CD4-positive, alpha-beta T cell (primary cell): ENCODE data around the gene USP14. TPM values are rescaled to one million over a fixed set of nuclear protein-coding genes. Genes with fewer than 3 reads are reported as not detected.

Experiments used
- ATAC-seq: fragments of 200-7000 bp; cut with Tn5 transposase; one replicate; pipeline ENCODE4 v1.10.0; 2022; ENCODE audit warnings: mild to moderate bottlenecking; ENCODE audit not compliant: poor library complexity
- CTCF ChIA-PET: fragments of 350-600 bp; sonication (Branson Sonifier 250); formaldehyde crosslinking; loops from one replicate; lab custom pipeline; 2021; ENCODE audit warnings: antibody characterized with exemption, inconsistent platforms; lab: Charles Lee
- POLR2A ChIA-PET: fragments of 350-600 bp; sonication (Branson Sonifier 250); formaldehyde crosslinking; loops from one replicate; lab custom pipeline; 2021; ENCODE audit warnings: antibody characterized with exemption, inconsistent platforms; lab: Charles Lee
- DNase-seq, 14 experiments: peaks; one replicate each; pipeline ENCODE4 v3.0.0-alpha.2; 2013 to 2020; ENCODE audit warnings: mixed read lengths in 2 of 14
- H3K27ac ChIP-seq, 2 donors: one replicate each; pipeline versions ENCODE4 v1.5.1 to v1.7.0; 2013; ENCODE audit warnings: low read length in 2 of 2, low read depth in 1 of 2, mild to moderate bottlenecking in 1 of 2
- H3K27me3 ChIP-seq, 2 experiments: 1 replicate in 1 of 2; 2 replicates in 1 of 2; pipeline versions ENCODE4 v1.6.1 to v1.7.0; 2013; ENCODE audit warnings: low read length in 2 of 2, control low read depth in 1 of 2, mild to moderate bottlenecking in 1 of 2, moderate library complexity in 1 of 2; ENCODE audit not compliant: insufficient read depth in 2 of 2, control insufficient read depth in 1 of 2
- H3K36me3 ChIP-seq: one replicate; pipeline ENCODE4 v1.6.1; 2013; ENCODE audit warnings: low read length, control low read depth; ENCODE audit not compliant: insufficient read depth
- H3K4me1 ChIP-seq: one replicate; pipeline ENCODE4 v1.6.1; 2013; ENCODE audit warnings: low read length, control low read depth; ENCODE audit not compliant: insufficient read depth
- H3K4me3 ChIP-seq: one replicate; pipeline ENCODE4 v1.5.1; 2013; ENCODE audit warnings: mild to moderate bottlenecking, low read length, moderate library complexity
- H3K9me3 ChIP-seq, 2 experiments: 1 replicate in 1 of 2; 2 replicates in 1 of 2; pipeline versions ENCODE4 v1.6.1 to v1.7.0; 2013; ENCODE audit warnings: low read length in 2 of 2, mild to moderate bottlenecking in 2 of 2, control low read depth in 1 of 2, moderate library complexity in 1 of 2; ENCODE audit not compliant: control insufficient read depth in 1 of 2, insufficient read depth in 1 of 2
- H3K27ac Mint-ChIP-seq: one replicate; pipeline ENCODE4 v1.8.0; 2020; ENCODE audit warnings: mixed read lengths
- H3K27me3 Mint-ChIP-seq: one replicate; pipeline ENCODE4 v1.8.0; 2021; ENCODE audit warnings: mixed read lengths
- H3K36me3 Mint-ChIP-seq: one replicate; pipeline ENCODE4 v1.8.0; 2021; ENCODE audit warnings: low read depth, mixed read lengths
- H3K4me1 Mint-ChIP-seq: one replicate; pipeline ENCODE4 v1.8.0; 2021; ENCODE audit warnings: low read depth, mixed read lengths
- H3K4me3 Mint-ChIP-seq: one replicate; pipeline ENCODE4 v1.8.0; 2020; ENCODE audit warnings: mild to moderate bottlenecking, mixed read lengths
- H3K9me3 Mint-ChIP-seq: one replicate; pipeline ENCODE4 v1.8.0; 2020; ENCODE audit warnings: mixed read lengths
- CTCF ChIP-seq: fragments of 200-600 bp; IDR thresholded peaks from one replicate; pipeline ENCODE4 v1.8.0; 2022; ENCODE audit warnings: antibody characterized with exemption, mild to moderate bottlenecking
- intact Hi-C, 2 experiments: fragments of 100-400 bp; cut with DNase I in 1 of 2; cut with micrococcal nuclease in 1 of 2; formaldehyde crosslinking; loops; one replicate each; pipeline versions ENCODE4 v1.15.1 to v1.9.0; 2023 to 2025; cut with DNase I, micrococcal nuclease
- total RNA-seq, 174 experiments: library from RNA in 2 of 174; stranded (reverse) in 2 of 174; gene quantifications; one replicate each; pipeline ENCODE4 v1.2.3 and lab custom pipeline; 2021 to 2026

Gene USP14
- total RNA-seq, 2 experiments from 2014 or later: 51.3 to 56.2 TPM

GRCh38 chr18:183769-184168, 25.4 kb downstream of the USP14 start:
- ATAC-seq (no peak), DNase-seq (no peak)
- intact Hi-C loops: no loop called here
- no peak overlapping the region for H3K4me3 Mint-ChIP-seq
- Histone ChIP-seq H3K4me3 (no peak overlapping the region), H3K27ac (no peak overlapping the region), H3K4me1 (peaks cover 3% of the 10 kb centered on the region), H3K36me3 (peaks cover 37% of the 10 kb centered on the region), H3K9me3 (no peaks in the 10 kb centered on the region), H3K27me3 (no peaks in the 10 kb centered on the region)
- no peak overlapping the region for H3K27ac Mint-ChIP-seq
- peaks cover 24% of the 10 kb centered on the region for H3K4me1 Mint-ChIP-seq
- POLR2A ChIA-PET: no interaction called here
- no peak for TF ChIP-seq CTCF
- no peaks in the 10 kb centered on the region for H3K27me3 Mint-ChIP-seq
- peaks cover 68% of the 10 kb centered on the region for H3K36me3 Mint-ChIP-seq
- no peaks in the 10 kb centered on the region for H3K9me3 Mint-ChIP-seq
- CTCF ChIA-PET: no interaction called here

- Histone ChIP-seq H3K4me3 (no peak overlapping the region), H3K36me3 (peaks cover 7% of the 10 kb centered on the region), H3K9me3 (no peaks in the 10 kb centered on the region), H3K27me3 (no peaks in the 10 kb centered on the region), H3K27ac (no peak overlapping the region), H3K4me1 (no peaks in the 10 kb centered on the region)
- peaks cover 56% of the 10 kb centered on the region for H3K36me3 Mint-ChIP-seq
- CTCF ChIA-PET: no interaction called here
- POLR2A ChIA-PET: no interaction called here
- no peaks in the 10 kb centered on the region for H3K27me3 Mint-ChIP-seq
- H3K4me3 Mint-ChIP-seq: no peak overlapping the region
- ATAC-seq (no peak), DNase-seq (no peak)
- intact Hi-C loops: no loop called here
- TF ChIP-seq CTCF: no peak
- no peak overlapping the region for H3K27ac Mint-ChIP-seq
- H3K4me1 Mint-ChIP-seq: peaks cover 39% of the 10 kb centered on the region
- H3K9me3 Mint-ChIP-seq: no peaks in the 10 kb centered on the region
Measured at GRCh38 chr18:189254-189653, 30.9 kb downstream of the USP14 start.

GRCh38 chr18:191725-192124, 33.4 kb downstream of the USP14 start:
- Histone ChIP-seq H3K36me3 (peaks cover 3% of the 10 kb centered on the region), H3K4me1 (no peaks in the 10 kb centered on the region), H3K27me3 (no peaks in the 10 kb centered on the region), H3K9me3 (no peaks in the 10 kb centered on the region), H3K27ac (no peak overlapping the region), H3K4me3 (no peak overlapping the region)
- DNase-seq (no peak), ATAC-seq (no peak)
- peaks cover 55% of the 10 kb centered on the region for H3K36me3 Mint-ChIP-seq
- no peaks in the 10 kb centered on the region for H3K27me3 Mint-ChIP-seq
- H3K4me3 Mint-ChIP-seq: no peak overlapping the region
- no peaks in the 10 kb centered on the region for H3K9me3 Mint-ChIP-seq
- peaks cover 45% of the 10 kb centered on the region for H3K4me1 Mint-ChIP-seq
- ChIA-PET POLR2A (no interaction called here), CTCF (interaction anchor here (0.7 to 1.3 kb wide), 3 partner anchors 9 to 27 kb away, joined by 3 to 4 read pairs (median 3); no protein-coding TSS in a partner anchor)
- no peak for TF ChIP-seq CTCF
- intact Hi-C loops: no loop called here
- H3K27ac Mint-ChIP-seq: no peak overlapping the region
